Measurements from ENCODE around the gene CRELD1.
A peak's percentile ranks its signal among the peaks of the same experiment; 100 is the strongest.

CRELD1 gene

DNA sequence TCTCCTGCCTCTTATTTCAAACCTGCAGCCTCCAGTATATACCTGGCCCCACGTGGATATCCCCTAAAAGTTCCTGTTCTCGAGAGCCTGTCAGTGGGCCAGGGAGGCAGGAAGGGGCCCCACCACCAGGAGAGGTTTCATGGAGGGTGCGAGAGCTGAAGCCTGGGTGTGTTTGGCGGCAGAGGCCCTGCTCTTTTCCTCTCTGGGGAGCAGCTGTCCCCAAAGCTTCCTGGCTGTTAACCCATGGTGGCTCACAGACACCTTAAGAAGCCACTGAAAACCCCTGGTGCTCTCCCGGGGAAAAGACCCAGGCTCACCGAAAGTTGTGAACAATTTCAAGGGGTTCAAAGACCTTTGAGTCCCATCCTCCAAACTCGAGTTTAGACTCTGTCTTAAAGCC, 17.5 kb downstream of the CRELD1 start:
- no peak for FAIRE-seq
- DNase-seq (ENCODE audit: insufficient read length) = no peak

DNA sequence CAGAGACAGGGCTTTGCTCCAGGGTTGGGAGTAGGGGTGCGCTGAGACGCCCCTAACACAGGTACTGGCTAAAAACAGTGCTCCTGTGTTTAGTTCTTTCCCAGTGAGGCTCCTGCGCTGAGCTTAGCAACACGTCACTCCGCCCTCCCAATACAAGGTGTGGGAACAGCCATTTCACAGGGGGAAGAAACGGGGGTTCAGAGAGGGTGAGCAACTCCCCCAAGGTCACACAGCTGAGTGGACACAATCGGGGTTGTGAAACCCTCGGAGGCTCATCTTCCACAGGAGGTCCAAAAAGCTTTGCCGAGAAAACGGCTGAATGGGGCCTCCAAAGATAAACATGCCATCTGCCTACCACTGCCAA, 17.9 kb downstream of the CRELD1 start:
- no peak for DNase-seq (ENCODE audit: insufficient read length)
- TF ChIP-seq POLR2A (IDR thresholded peaks at IDR 0.05; ENCODE audit: low read depth, low read length) = no peak
- TF ChIP-seq TAF1 (IDR thresholded peaks at IDR 0.05; ENCODE audit: borderline replicate concordance, low read depth, low read length) = no peak
- no peak for TF ChIP-seq POLR2AphosphoS5 (IDR thresholded peaks at IDR 0.05; ENCODE audit: low read depth, low read length)
- no peak for FAIRE-seq

More for the DNA sequence above, 17.5 kb downstream of the CRELD1 start:
- TF ChIP-seq TAF1 (IDR thresholded peaks at IDR 0.05; ENCODE audit: borderline replicate concordance, low read depth, low read length) (no peak), POLR2A (IDR thresholded peaks at IDR 0.05; ENCODE audit: low read depth, low read length) (no peak; the same call in 1 of the 2 replicates)

- FAIRE-seq = peak; percentile 69
- TF ChIP-seq TAF1 (IDR thresholded peaks at IDR 0.05; ENCODE audit: borderline replicate concordance, low read depth, low read length) (no peak), POLR2AphosphoS5 (IDR thresholded peaks at IDR 0.05; ENCODE audit: low read depth, low read length) (no peak), POLR2A (IDR thresholded peaks at IDR 0.05; ENCODE audit: low read depth, low read length) (peak; percentile 32; the same call in 1 of the 2 replicates)
- peak; percentile 71 for DNase-seq (ENCODE audit: insufficient read length)
These were observed 18.6 kb downstream of the CRELD1 start, which contains the start of gene PRRT3 for GRCh38 chr3:9951962-9952805. TSS of gene PRRT3 (minus strand) at chr3:9952408. CDS start at chr3:9950115, 2,293 bp downstream.

GRCh38 chr3:9955067-9955502, 21.5 kb downstream of the CRELD1 start:
- TF ChIP-seq TAF1 (IDR thresholded peaks at IDR 0.05; ENCODE audit: borderline replicate concordance, low read depth, low read length) = no peak
- no peak for TF ChIP-seq POLR2AphosphoS5 (IDR thresholded peaks at IDR 0.05; ENCODE audit: low read depth, low read length)
- TF ChIP-seq POLR2A (IDR thresholded peaks at IDR 0.05; ENCODE audit: low read depth, low read length) = no peak
- FAIRE-seq (no peak), DNase-seq (ENCODE audit: insufficient read length) (no peak)

DNA sequence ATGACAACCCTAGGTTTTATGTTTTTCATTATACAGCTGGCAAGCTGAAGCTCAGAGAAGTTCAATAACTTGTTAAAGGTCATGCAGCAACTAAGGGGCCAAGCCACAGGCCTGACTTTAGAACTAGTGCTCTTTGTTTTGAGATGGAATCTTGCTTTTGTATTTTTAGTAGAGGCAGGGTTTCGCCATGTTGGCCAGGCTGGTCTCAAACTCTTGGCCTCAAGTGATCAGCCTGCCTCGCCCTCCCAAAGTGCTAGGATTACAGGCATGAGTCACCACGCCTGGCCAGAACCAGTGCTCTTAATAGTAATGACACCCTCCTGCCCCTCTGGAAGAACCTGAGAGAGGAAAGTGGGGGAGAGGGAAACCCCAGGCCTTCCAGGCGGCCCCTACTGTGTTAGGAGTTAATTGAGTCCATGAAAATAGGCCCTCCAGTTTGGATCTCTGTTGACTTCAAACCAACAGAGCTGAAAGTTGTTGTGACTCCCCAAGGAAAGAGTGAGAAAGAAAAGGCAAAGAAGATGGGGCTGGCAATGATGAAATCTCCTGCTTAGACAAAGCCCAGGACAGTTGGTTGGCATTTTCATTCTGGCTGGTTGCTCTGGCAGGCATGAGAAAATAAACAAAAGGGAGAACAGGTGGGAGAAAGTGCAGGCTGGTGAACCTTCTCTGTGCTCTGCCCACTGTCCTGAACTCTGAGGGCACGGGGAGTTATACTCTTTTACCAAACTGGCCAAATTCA, 22.1 kb downstream of the CRELD1 start:
- TF ChIP-seq POLR2AphosphoS5 (IDR thresholded peaks at IDR 0.05; ENCODE audit: low read depth, low read length) (no peak), POLR2A (IDR thresholded peaks at IDR 0.05; ENCODE audit: low read depth, low read length) (no peak), TAF1 (IDR thresholded peaks at IDR 0.05; ENCODE audit: borderline replicate concordance, low read depth, low read length) (no peak)
- no peak for FAIRE-seq
- no peak for DNase-seq (ENCODE audit: insufficient read length)

- no peak for TF ChIP-seq POLR2AphosphoS5 (IDR thresholded peaks at IDR 0.05; ENCODE audit: low read depth, low read length)
- no peak for TF ChIP-seq POLR2A (IDR thresholded peaks at IDR 0.05; ENCODE audit: low read depth, low read length)
- TF ChIP-seq TAF1 (IDR thresholded peaks at IDR 0.05; ENCODE audit: borderline replicate concordance, low read depth, low read length) = no peak
- DNase-seq (ENCODE audit: insufficient read length) = no peak
These were observed 23.6 kb downstream of the CRELD1 start for GRCh38 chr3:9957214-9957613.

DNA sequence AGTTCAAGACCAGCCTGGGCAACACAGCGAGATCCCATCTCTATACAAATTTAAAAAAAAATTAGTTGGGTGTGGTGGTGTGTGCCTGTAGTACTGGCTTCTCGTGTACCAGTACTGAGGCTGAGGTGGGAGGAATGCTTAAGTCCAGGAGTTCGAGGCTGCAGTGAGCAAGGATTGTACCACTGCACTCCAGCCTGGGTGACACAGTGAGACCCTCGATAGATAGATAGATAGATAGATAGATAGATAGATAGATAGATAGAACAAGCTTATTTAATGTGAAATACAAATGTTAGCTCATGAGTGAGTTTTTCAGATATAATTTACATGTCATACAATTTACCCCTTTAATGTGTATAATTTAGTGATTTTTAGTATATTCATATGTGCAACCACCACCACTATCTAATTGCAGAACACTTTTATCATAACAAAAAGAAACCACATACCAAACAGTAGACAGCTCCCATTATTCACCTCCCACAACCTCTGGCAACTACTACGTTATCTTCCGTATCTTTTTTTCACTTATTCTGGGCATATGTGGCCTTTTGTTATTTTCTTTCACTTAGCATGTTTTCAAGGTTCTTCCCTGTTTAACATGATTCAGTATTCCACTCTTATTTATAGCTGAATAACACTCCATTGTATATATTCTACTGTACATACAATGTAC, 31.7 kb downstream of the CRELD1 start:
- no peak for DNase-seq (ENCODE audit: insufficient read length)
- no peak for TF ChIP-seq POLR2A (IDR thresholded peaks at IDR 0.05; ENCODE audit: low read depth, low read length)
- no peak for TF ChIP-seq POLR2AphosphoS5 (IDR thresholded peaks at IDR 0.05; ENCODE audit: low read depth, low read length)
- TF ChIP-seq TAF1 (IDR thresholded peaks at IDR 0.05; ENCODE audit: borderline replicate concordance, low read depth, low read length) = no peak
- no peak for FAIRE-seq

More at GRCh38 chr3:9957214-9957613, 23.6 kb downstream of the CRELD1 start:
- no peak for FAIRE-seq

DNA sequence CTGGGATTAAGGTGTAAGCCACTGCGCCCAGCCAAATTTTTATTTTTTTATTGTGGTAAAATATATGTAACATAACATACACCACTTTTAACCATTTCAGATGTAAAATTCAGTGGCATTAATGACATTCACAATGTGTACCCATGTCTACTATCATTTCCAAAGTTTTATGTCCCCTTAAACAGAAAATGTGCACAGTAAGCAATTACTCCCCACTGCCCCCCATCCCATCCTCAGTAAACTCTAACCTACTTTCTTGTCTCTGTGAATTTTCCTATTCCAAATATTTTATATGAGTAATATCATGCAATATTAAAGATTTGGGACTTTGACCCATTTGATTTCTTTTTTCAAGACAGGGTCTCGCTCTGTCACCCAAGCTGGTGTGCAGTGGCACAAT, 33.2 kb downstream of the CRELD1 start:
- DNase-seq (ENCODE audit: insufficient read length) (no peak), FAIRE-seq (no peak)
- TF ChIP-seq POLR2A (IDR thresholded peaks at IDR 0.05; ENCODE audit: low read depth, low read length) (no peak), TAF1 (IDR thresholded peaks at IDR 0.05; ENCODE audit: borderline replicate concordance, low read depth, low read length) (no peak), POLR2AphosphoS5 (IDR thresholded peaks at IDR 0.05; ENCODE audit: low read depth, low read length) (no peak)

DNA sequence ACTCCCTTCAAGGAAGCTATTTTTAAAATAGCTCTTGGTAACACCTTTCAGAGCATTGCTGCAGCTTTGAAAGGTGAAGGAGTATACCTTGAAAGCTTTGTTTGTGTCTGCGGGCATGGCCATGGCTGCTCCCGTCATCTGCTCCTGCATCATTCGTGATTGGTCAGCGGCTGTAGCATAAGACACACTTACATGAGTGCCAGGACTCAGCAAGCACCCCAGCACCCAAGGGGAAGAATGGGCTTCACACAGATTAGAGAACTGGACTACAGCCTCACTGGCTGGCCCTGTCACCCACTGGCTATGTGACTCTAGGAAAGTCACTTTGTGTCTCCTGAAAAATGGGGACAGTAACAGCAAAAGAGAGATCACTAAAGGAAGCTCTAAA, 36.0 kb downstream of the CRELD1 start:
- TF ChIP-seq TAF1 (IDR thresholded peaks at IDR 0.05; ENCODE audit: borderline replicate concordance, low read depth, low read length) (no peak), POLR2AphosphoS5 (IDR thresholded peaks at IDR 0.05; ENCODE audit: low read depth, low read length) (no peak), POLR2A (IDR thresholded peaks at IDR 0.05; ENCODE audit: low read depth, low read length) (no peak)
- no peak for DNase-seq (ENCODE audit: insufficient read length)
- FAIRE-seq = no peak

DNA sequence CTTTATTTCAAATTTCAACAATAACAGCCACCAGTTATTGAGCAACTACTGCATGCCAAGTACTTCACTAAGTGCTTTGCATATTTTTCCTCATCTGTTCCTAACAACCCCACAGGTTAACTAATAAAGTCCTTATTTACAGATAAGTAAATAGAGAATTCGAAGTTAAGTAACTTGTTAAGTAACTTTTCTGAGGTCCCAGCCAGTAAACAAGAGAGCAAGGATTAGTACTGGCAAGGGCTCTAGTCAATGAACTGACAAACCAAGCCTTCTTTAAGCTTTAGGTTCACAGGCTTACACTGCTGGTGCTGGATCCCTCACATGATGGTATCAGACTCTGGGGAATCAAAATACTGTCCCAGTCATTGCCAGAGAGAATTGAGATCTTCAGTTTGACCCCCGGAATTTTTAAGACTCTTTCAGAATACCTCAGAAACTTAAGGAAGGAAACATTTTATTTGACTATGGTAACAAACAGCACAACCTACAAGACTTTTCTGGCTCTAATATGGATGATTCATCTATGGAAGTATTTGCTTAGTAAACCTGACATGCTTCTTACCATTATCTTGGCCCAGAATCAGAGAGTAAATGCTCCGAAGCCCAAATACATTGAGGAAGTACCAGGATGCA, 36.5 kb downstream of the CRELD1 start:
- FAIRE-seq = no peak
- TF ChIP-seq TAF1 (IDR thresholded peaks at IDR 0.05; ENCODE audit: borderline replicate concordance, low read depth, low read length) (no peak), POLR2A (IDR thresholded peaks at IDR 0.05; ENCODE audit: low read depth, low read length) (no peak), POLR2AphosphoS5 (IDR thresholded peaks at IDR 0.05; ENCODE audit: low read depth, low read length) (no peak)
- DNase-seq (ENCODE audit: insufficient read length) = no peak
